SK-N-SH (cell line): ENCODE measurements around the gene C20orf96.

Experiments used
- TAF1 ChIP-seq: IDR thresholded peaks from 2 replicates; pipeline ENCODE4 v1.6.1; 2012; ENCODE audit warnings: low read depth, mild to moderate bottlenecking, low read length, moderate library complexity, borderline replicate concordance
- TF ChIP-seq, protein P1 (sequence below): fragments of 200-600 bp; sonication (generic); IDR thresholded peaks from 2 replicates; pipeline ENCODE4 v1.6.1; 2017; ENCODE audit warnings: antibody characterized with exemption, mild to moderate bottlenecking, moderate library complexity

DNA sequence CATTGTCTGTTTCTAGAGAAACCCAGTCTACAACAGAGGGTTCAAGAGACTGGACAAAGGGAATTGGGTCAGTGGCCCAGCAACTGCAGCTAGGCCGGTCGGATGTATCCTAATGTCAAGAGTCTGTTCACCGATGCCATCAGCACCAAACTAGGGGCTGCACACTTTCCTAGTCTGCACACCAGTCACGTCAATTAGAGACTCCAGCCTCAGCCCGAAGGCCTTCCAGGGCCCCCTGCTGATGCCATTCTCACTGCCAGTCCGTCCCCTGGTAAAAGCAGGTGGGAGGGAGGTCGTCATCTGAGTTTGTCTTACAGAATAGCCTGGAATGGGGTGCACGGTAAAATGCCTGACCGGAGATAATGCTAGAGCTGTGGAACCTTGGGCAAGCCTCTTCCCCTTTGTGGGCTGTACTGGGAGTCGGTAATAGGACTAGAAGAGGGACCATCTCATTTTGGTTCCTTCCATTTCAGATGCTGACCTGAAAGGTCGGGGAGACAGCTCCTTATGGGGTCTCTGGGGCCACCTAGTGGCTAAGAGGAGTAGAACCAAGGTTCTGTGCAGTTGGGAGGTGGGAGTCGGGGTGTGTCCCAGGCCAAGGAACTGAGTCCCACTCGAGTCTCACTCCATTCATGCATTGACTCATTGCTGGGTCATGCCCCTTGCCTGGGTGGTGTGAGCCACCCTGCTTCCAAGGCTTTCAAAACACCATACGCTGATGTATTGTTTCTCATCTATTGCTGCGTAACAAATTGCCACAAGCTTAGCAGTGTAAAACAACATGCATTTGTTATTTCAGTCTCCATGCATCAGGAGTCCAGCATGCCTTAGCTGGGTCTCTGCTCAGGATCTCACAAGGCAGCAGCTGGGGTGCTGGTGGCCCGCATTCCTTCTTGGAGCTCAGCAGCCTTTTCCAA, 39.9 kb upstream of the C20orf96 start:
- no peak for TF ChIP-seq TAF1
- TF ChIP-seq, protein P1, sequence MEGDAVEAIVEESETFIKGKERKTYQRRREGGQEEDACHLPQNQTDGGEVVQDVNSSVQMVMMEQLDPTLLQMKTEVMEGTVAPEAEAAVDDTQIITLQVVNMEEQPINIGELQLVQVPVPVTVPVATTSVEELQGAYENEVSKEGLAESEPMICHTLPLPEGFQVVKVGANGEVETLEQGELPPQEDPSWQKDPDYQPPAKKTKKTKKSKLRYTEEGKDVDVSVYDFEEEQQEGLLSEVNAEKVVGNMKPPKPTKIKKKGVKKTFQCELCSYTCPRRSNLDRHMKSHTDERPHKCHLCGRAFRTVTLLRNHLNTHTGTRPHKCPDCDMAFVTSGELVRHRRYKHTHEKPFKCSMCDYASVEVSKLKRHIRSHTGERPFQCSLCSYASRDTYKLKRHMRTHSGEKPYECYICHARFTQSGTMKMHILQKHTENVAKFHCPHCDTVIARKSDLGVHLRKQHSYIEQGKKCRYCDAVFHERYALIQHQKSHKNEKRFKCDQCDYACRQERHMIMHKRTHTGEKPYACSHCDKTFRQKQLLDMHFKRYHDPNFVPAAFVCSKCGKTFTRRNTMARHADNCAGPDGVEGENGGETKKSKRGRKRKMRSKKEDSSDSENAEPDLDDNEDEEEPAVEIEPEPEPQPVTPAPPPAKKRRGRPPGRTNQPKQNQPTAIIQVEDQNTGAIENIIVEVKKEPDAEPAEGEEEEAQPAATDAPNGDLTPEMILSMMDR, result peak; percentile 90
